Activated gamma-delta T cell treated with Interleukin-2 at 50 U/mL for 16 hours (primary cell): Measurements from ENCODE around the gene KCNK2.

ENCODE experiments used
- DNase-seq: peaks from one replicate; pipeline ENCODE4 v3.0.0-alpha.2; 2020

The KCNK2 gene

DNA sequence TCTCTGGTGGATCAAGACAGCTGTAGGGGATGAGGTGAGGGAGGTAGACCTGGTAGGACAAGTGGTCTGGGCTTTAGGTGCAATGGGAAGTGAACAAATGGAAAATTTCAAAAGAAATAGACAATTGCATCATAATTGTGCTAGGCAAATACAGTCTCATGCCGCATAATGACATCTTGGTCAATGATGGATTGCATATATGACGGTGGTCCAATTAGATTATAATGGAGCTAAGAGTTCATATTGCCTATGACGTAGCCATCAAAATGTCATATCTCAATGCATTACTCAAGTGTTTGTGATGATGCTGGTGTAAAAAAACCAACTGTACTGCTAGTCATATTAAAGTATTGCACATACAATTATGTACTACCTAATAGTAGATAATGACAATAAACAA is 19.0 kb downstream of the KCNK2 start:
- DNase-seq, result no peak

DNA sequence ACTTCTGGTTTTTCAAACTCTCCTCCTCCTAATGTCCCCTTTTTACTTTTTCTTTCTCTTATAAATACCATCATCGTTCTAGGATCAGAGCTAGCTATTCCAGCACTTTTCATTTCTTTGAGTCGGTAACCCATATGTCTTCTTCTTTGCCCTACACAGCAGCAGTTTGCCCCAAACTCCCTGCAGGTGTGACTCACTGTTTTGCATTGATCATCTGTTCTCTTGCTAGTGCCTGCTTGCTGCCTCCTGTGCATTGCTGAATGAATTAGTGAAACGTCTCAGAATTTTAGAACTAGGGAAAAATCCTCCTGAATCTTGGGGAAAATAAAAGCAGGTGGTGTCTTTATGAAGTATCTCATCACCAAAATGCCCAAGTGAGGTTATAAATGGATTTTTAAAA is 21.7 kb downstream of the KCNK2 start:
- DNase-seq, result no peak

GRCh38 chr1:215106067-215106466 is 23.5 kb downstream of the KCNK2 start:
- DNase-seq, result no peak

DNA sequence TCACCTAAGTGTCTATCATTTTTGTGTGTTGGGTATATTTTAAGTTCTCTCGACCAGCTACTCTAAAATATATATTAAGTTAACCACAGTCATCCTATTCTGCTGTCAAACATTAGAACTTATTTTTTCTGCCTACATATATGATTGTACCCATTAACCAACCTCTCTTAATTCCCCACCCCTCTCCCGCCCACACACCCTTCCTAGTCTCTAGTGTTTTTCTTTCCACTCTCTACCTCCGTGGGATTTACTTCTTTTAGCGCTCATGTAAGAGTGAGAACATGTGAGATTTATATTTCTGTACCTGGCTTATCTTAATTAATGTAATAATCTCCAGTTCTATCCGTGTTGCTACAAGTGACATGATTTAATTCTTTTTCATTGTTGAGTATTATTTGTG is 26.6 kb downstream of the KCNK2 start:
- no peak for DNase-seq

GRCh38 chr1:215111916-215112315 is 29.4 kb downstream of the KCNK2 start:
- DNase-seq, result no peak

DNA sequence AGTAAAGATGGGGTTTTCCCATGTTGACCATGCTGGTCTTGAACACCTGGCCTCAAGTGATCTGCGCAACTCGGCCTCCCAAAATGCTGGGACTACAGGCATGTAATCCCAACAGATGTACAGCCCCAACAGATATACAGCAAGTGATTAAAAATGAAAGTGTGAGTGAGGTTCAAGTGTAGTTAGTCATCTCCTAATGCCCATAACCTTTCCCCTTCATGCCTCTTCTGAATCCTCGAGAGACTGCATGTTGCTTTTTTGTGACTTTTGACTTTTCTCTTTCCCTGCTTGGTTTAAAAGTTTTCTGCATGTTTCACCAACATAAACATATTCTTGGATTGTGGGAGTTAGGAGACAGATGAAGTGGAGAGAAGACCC is 31.2 kb downstream of the KCNK2 start:
- DNase-seq, result no peak

- no peak for DNase-seq
Measured at GRCh38 chr1:215114154-215114933, 31.8 kb downstream of the KCNK2 start.

GRCh38 chr1:215115760-215116159 is 33.2 kb downstream of the KCNK2 start:
- no peak for DNase-seq

GRCh38 chr1:215118081-215118480 is 35.5 kb downstream of the KCNK2 start:
- DNase-seq, result no peak

GRCh38 chr1:215119056-215119455 is 36.5 kb downstream of the KCNK2 start:
- no peak for DNase-seq

GRCh38 chr1:215119719-215120365 is 37.3 kb downstream of the KCNK2 start:
- no peak for DNase-seq

- no peak for DNase-seq
Measured at GRCh38 chr1:215128504-215128903, 46.0 kb downstream of the KCNK2 start.

DNA sequence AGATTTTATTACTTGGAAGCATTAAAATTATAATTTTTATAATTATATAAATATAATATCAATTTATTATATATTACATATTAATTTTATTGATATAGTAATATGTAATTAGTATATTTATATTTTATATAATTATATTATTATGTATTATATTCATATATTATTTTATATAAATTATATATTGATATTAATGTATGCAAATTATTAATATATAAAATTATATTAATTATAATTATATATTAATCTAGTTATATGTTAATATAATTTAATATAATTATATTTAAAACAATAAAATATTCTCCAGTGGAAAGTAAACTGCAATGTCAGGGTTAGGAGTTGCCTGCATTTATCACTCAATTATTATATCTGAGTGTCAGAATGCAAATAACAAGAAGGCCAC is 48.8 kb downstream of the KCNK2 start:
- DNase-seq, result no peak

DNA sequence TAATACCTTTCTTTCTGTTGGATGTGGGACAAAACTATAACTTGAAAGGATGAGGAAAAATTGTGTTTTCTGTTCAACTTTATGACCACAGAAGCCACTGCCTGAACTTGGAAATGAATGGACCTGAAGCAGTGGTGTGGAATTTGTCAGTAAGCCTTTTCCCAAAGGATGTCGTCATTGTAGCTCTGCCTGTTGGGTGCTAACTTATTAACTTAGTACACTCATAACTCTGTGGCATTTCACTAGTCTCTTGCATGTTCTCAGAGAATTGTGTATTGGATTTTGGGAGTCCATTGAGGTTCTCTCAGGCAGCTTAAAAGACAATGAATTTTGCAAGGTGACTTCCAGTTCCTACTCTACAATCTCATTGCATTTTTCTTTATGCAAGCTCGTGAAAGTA is 49.6 kb downstream of the KCNK2 start:
- no peak for DNase-seq

DNA sequence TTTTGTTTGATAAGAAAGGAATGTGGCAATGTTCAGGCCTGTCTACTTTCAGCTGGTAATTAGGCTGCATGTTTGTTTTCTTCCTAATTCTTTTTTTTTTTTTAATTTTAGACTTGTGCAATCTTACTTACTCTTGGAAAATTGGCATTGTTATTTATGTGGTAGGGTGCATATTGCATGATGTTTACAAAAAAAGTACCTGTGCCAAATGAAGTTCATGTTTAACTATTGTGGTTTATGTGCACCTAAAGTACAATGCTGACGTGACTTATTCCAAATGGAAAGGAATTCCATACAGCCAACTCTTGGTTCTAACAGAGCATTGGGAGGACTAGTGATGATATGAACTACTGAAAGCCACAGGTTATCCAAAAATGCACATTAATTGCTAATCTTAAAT is 51.0 kb downstream of the KCNK2 start:
- DNase-seq, result no peak

DNA sequence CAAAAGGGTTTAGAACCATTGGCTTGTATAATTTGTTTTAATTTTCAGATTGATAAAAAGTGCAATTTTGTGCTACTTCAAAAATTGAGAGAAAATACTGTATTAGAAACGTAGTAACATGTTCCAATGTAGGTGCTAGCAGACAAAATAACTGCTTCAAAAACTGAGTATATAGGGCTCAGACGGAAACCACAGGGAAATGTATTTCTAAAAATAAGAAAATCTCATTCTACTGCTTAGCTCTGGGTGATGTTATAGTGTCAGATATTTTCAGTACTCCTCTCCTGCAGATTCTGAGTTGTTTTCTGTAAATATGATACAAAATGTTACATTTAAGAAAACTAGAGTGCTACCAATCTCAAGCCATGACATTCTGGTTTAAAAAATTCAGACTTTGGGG is 55.4 kb downstream of the KCNK2 start:
- no peak for DNase-seq

DNA sequence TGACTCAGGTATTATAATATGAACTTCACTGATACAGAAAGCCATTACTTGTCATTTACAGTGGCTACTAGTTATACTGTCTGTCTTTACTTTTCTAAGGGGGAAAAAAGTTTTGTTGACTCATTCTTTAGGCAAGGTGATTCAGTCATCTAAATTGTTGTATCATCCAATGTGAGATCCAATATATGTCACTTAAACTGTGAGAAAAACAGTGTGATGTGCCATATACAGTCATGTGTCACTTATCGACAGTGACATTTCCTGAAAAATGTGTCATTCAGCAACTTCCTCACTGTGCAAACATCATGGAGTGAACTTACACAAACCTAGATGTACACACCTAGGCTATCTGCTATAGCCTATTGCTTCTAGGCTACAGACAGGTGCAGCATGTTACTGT is 57.6 kb downstream of the KCNK2 start:
- DNase-seq, result no peak

DNA sequence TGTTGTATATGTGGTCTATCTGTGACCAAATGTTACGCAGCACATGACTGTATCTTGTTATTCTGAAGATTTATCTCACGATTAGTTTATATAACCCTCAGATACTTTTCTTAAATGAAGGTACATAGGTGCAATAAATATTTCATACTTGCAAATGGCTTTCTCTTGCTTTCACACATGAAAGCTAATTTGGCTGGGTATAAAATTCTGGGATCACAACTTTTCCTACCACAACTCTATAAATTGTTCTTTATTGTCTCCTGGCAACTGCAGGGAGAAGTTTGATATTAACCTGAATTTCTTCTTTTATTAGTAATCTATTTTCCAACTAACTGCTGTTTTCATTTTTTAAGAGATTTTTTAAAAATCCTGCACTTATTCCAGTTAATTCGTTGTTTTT is 58.9 kb downstream of the KCNK2 start:
- DNase-seq, result no peak

DNA sequence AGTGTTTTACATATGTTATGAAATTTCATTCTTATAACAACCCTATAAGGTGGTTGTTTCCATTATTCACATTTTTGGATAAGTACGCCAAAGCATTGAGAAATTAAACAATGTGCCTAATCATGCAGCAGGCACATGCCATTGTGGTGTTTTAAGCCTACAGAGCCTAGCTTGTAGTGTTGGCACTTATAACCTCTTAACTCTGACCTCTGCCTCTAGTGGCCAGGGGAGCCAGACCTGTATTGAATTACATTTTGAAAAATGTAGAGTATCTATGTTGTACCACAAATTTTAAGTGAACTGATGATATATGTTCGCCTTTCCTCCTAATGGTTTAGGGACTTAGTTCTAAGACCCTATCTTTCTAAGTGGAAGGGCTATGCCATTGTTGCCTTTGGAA is 61.0 kb downstream of the KCNK2 start:
- DNase-seq, result no peak

DNA sequence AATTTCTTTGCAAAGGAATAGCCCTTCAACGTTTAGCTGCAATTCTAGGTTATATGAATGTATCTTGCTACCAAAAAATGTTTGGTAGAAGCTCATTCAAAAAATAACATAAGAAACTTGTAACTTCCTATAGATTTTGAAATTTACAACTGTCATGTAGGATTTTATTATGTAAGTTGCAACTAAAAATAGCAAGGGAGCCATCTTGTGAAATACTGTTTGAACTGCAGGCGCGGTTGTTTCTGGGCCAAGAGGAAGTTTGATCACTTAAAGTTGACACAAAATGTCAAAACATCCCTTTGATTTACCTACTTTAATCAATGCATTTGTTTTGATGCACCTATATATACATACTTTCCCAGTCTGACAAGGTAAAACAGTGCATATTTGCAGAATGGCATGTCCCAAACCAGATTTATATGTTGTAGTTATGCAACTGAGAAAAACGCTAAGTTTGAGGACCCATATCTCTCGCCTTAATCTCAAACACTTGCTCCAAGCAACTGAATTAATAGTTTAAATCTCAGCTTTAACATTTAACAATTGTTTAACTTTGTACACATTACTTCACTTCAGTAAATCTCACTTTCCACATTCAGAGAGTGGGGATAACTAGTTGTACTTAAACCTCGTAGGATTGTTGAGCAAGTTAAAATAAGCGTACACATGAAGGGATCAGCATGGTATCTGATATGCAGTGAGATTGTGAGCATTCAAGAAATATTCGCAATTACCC is 63.9 kb downstream of the KCNK2 start:
- no peak for DNase-seq

DNA sequence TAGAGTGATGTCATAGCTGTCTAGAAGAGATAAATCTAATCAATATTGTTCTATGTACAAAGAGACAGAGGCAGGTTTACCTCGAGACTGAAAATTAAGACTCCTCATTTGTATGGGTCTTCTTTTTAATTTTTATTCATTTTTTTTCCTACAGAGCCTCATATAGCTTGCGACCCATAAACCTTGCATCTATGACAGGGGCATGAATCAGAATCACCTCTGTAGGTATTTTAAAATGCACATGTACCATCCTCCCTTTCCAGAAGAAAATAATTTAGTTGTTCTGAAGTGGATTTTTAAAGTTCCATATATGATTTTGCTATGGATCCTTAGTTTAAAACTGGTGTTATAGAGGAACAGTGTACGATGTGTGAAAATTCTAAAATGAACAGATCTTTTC is 64.5 kb downstream of the KCNK2 start:
- DNase-seq, result no peak

GRCh38 chr1:215151841-215152549 is 69.5 kb downstream of the KCNK2 start:
- no peak for DNase-seq

DNA sequence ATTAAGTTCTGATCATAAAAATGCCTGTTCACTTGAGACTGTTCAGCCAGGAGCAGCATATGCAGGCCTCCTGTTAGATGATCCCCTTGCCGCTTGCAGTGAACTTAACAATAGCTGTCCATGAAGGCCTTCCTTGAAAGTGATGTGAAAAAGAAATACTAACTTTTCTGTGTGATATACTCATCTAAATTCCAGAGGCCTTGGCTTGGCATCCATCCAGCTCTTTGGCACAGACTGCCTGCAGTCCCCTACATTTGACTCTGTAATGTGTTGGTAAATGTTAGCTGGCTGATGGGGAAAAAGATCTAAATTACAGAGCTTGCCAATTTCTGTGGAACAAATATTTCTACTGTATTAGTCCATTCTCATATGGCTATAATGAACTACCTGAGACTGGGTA is 73.7 kb downstream of the KCNK2 start:
- no peak for DNase-seq

DNA sequence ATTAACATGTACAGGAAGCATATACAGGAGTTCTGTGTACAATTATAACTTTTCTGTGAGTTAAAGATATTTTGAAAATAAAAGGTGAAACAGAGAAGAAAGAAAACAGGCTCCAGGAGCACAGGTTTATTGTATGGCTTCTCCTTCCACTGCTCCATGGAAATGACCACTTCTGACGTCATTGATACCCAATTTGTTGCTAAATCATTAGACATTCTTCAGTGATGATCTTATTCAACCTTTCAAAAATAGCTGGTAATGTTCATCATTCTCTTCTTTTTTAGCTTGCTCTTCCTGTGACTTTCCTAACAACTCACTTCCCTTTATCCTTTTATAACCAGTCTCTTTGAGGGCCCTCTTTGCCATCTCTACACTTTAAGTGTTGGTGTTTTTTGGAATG is 77.8 kb downstream of the KCNK2 start:
- no peak for DNase-seq
